ENCODE measurements around the gene C17orf107.

Gene C17orf107

DNA sequence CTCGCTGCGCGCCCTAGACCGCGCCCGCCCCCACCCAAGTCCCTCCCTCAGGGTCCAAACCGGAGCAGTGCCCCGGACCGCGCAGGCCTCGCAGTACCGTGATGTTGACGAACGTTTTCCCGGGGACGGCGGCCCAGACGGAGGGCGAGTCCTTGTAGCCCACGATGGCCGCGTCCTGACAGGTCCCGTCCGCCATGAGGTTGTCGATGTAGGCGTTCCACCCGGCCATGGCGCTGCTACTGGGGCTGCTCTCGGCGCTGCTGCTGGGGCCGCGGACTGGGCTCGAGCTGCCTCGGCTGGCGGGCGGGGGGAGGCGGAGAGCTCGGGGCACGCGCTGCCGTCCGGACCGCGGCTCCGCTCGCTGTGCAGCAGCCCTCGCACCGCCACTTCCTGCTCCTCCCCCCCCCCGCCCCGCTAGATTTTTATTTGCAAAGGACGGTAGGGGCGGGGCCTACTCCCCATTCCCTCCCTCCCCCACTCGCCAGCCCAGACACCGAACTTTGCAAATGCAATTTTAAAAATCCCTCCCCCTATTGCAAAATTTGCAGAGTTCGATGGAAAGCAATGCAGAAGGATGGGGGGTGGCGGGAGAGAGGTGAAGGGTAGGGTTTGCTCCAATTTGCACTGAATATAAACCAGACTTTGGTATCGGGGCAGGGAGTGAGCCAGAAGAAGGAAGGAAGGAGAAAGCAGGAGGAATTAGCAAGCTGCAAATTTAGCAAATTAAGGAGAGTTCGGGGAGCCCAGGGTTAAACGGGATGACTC, 49.0 kb downstream of the C17orf107 start, which contains the start of gene PFN1:
PFN1 (minus strand) TSS at position 365 of the 765 bp plus-strand sequence; CDS start at position 229, 136 bp downstream.
- peak in 54 of 56 donors; percentile 41 to 92 (median 78) for DNase-seq

DNA sequence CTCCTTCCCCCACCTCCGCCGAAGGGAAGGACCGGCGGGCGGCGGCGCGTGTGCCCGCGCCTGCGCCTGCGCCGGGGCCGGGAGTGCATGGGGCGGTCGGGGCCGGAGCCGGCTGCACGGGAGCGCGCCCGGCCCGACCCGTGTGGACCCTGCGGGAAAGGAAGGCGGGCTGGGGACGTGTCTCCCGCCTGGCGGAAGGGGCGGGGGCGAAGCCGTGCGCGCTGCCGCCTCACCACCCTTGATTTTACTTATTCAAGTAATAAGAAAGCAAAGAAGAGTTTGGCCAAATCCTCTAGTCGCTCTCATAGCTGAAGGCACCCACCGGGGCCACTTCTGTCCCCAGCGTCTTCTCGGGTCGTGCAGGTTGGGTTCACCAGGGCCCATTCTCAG, 49.6 kb downstream of the C17orf107 start:
- peak in 48 of 56 donors; percentile 42 to 85 (median 70) for DNase-seq

DNA sequence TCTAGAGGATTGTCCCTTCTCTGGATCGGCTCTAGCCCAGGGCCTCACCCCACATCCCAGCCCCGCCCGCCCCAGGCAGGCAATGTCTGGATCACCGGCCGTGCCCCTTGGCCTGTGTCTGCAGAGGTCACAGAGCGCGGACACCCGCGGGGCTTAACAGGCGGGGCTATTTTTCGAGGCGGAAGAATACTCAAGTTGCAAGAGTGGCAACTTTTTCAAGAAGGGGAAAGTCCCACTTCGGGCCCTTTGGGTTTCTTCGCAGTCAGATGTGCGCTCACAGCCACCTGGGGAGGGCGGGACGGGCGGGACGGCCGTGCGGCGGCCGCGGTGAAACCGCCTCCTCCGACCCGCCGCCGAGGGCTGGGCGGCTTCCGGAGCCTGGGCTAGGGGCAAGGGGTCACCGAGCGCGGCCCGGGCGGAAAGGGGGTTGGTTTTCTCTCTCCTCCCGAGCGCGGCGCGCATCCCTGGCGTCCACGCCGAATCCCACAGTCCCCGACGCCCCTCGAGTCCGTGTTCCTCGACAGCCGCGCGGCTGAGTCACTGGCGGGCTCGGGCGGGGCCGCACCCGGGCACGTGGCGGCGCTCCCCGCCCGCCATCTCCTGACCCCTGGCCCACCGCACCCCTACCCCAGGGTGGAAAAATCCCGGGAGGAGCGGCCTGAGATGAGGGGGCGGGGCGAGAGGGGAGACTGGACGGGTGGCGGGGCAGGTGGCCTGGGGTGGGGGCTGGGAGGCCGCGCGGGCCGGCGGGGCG, 50.2 kb downstream of the C17orf107 start:
- DNase-seq = peak in 22 of 56 donors; percentile 27 to 82 (median 52)

DNA sequence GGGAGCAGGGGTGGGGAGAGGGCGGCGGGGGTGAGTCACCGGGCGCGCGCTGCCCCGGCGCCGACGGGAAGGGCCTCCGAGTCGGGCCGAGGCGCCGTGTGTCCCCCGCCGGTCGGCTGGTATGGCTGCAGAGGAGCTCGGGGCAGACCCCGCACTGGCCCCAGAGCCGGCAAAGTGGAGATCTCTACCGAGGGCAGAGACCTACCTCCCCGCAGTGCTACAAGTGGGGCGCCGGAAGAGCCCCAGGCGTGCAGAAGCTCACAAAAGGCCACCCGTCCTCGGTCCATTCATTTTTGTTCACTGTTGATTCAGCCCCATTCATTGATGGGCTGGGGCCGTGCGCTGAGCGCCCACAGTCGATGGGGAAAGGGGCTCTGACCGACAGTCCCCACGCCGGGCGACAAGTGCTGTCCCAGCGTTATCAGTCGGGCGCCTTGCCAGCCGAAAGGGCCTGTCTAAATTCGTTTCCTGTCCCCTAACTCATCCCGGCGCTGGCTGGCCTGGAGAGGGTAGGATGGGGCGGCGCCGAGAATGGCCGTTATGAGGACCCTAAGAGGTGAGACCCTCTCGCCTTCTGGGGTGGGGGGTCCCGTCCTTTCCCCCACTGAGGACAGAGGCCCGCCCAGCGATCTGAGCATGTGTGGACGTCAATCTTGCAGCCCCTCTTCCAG, 50.9 kb downstream of the C17orf107 start:
- peak in 3 of 56 donors; percentile 13 to 33 (median 21) for DNase-seq

DNA sequence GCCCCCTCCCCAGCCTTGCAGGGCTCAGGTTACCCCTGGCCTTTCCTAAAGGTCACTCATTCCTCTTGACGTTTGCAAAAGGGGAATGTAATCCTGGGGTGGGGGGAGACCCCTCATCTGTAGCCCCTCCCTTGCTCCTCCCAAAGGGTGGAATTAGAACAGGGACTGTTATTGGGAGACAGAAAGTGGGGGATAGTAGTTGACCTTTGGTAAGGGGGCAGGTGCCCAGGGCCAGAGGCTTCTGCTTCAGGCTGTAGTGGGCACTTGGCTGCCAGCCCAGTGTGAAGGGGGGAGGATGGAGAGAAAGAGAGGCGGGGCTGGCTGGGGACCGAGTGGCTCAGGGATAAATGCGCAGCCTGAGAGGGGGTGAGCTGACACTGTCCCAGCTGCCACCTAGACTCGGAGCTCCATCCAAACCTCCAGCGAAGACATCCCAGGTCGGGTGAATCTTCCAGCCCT, 51.4 kb downstream of the C17orf107 start, which contains the start of gene ENO3:
ENO3 (plus strand) TSS at position 374 of the 459 bp plus-strand sequence. CDS start 711 bp downstream, outside the sequence.
- no peak for DNase-seq

DNA sequence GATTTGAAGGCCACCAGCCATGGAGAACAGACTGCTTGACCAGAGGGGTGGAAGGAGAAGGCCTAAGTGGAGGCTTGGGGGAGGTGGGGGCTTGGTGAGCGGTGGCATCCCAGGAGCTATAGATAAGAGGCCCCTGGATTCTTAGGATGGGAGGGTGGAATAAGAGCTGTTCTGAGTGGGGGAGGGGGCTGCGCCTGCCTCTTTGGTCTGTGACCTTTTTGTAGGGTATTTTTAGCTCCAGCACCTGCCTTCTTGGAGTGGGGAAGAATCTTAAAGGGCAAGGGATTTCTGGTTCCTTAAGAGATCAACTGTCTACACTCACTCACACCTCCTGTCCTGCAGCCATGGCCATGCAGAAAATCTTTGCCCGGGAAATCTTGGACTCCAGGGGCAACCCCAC, 52.1 kb downstream of the C17orf107 start:
- DNase-seq = no peak
